Cardiac muscle cell (in vitro differentiated cells and primary cell): ENCODE data around the gene ATXN7L2. TPM values are rescaled to one million over a fixed set of nuclear protein-coding genes. Genes with fewer than 3 reads are reported as not detected.

Source experiments
- DNase-seq, 2 donors: peaks; one replicate each; pipeline versions ENCODE4 v3.0.0 to v3.0.0-alpha.2; 2010 to 2017; ENCODE audit warnings: low read depth in 1 of 2, low spot score in 1 of 2
- H3K27ac ChIP-seq: fragments of 200-600 bp; sonication (generic); 2 replicates; pipeline ENCODE4 v1.5.1; 2016
- H3K27me3 ChIP-seq: fragments of 200-600 bp; sonication (generic); 2 replicates; pipeline ENCODE4 v1.6.0; 2016; ENCODE audit warnings: control low read depth
- H3K36me3 ChIP-seq: fragments of 200-600 bp; sonication (generic); 2 replicates; pipeline ENCODE4 v1.5.1; 2016; ENCODE audit warnings: control low read depth
- H3K4me1 ChIP-seq: fragments of 200-600 bp; sonication (generic); 2 replicates; pipeline ENCODE4 v1.8.1; 2017; ENCODE audit warnings: low read depth, mild to moderate bottlenecking, mixed run types
- H3K4me3 ChIP-seq: fragments of 200-600 bp; sonication (generic); 2 replicates; pipeline ENCODE4 v1.5.1; 2016; ENCODE audit warnings: mild to moderate bottlenecking
- H3K9me3 ChIP-seq: fragments of 200-600 bp; sonication (generic); 2 replicates; pipeline ENCODE4 v1.5.1; 2017; ENCODE audit warnings: low read depth, mild to moderate bottlenecking, control low read depth
- CTCF ChIP-seq: IDR thresholded peaks from 2 replicates; pipeline ENCODE4 v1.5.1; 2012; ENCODE audit warnings: low read depth, mild to moderate bottlenecking, low read length
- polyA plus RNA-seq: library from polyadenylated mRNA; unstranded; fragments of >200 nt; fragmentation: Nextera tagmentation; extraction: Ambion mirVana; gene quantifications from 2 replicates; pipeline ENCODE4 v1.2.1, GENCODE V29; 2016
- total RNA-seq: library from RNA; depleted of rRNA; stranded (reverse); fragments of >200 nt; gene quantifications from 2 replicates; pipeline ENCODE4 v1.2.3, GENCODE V29; 2016

The ATXN7L2 gene
- total and polyA plus RNA-seq, 2 experiments from 2014 or later, result 7.0 to 17.8 TPM

- Histone ChIP-seq H3K4me3 (no peak overlapping the region), H3K9me3 (no peaks in the 10 kb centered on the region), H3K27ac (no peak overlapping the region), H3K36me3 (peaks cover 6% of the 10 kb centered on the region), H3K4me1 (no peaks in the 10 kb centered on the region), H3K27me3 (no peaks in the 10 kb centered on the region)
- DNase-seq, result no peak
- no peak for TF ChIP-seq CTCF
Measured at GRCh38 chr1:109488696-109489095, 5.0 kb downstream of the ATXN7L2 start.

- Histone ChIP-seq H3K27me3 (no peaks in the 10 kb centered on the region), H3K4me3 (no peak overlapping the region), H3K9me3 (no peaks in the 10 kb centered on the region), H3K36me3 (peaks cover 6% of the 10 kb centered on the region), H3K27ac (no peak overlapping the region), H3K4me1 (peaks cover 4% of the 10 kb centered on the region)
- TF ChIP-seq CTCF, result peak; percentile 91
- DNase-seq, result peak; percentile 74 to 77
Measured at GRCh38 chr1:109490029-109490933, 6.6 kb downstream of the ATXN7L2 start.

GRCh38 chr1:109490934-109491302 is 7.2 kb downstream of the ATXN7L2 start:
- Histone ChIP-seq H3K4me1 (peaks cover 4% of the 10 kb centered on the region), H3K9me3 (no peaks in the 10 kb centered on the region), H3K36me3 (peaks cover 6% of the 10 kb centered on the region)

GRCh38 chr1:109491372-109491771 is 7.7 kb downstream of the ATXN7L2 start:
- Histone ChIP-seq H3K9me3 (no peaks in the 10 kb centered on the region), H3K4me1 (peaks cover 4% of the 10 kb centered on the region), H3K27ac (no peak overlapping the region), H3K27me3 (no peaks in the 10 kb centered on the region), H3K4me3 (no peak overlapping the region), H3K36me3 (peaks cover 10% of the 10 kb centered on the region)
- TF ChIP-seq CTCF, result no peak
- DNase-seq, result no peak

More at GRCh38 chr1:109490934-109491302, 7.2 kb downstream of the ATXN7L2 start:
- Histone ChIP-seq H3K27ac (no peak overlapping the region), H3K4me3 (no peak overlapping the region), H3K27me3 (no peaks in the 10 kb centered on the region)
- TF ChIP-seq CTCF, result no peak
- DNase-seq, result no peak

- DNase-seq, result no peak
- Histone ChIP-seq H3K4me3 (no peak overlapping the region), H3K27me3 (no peaks in the 10 kb centered on the region), H3K9me3 (no peaks in the 10 kb centered on the region), H3K4me1 (peaks cover 4% of the 10 kb centered on the region), H3K36me3 (peaks cover 14% of the 10 kb centered on the region), H3K27ac (no peak overlapping the region)
- no peak for TF ChIP-seq CTCF
Measured at GRCh38 chr1:109492779-109493178, 9.1 kb downstream of the ATXN7L2 start.
